ENCODE measurements around the gene HOXB9. TPM values are rescaled to one million over a fixed set of nuclear protein-coding genes. Genes with fewer than 3 reads are reported as not detected.

HOXB9 gene
- polyA plus RNA-seq, 6 donors from 2014 or later: not detected

GRCh38 chr17:48634493-48635208 lies 8.5 kb upstream of the HOXB9 start:
- H3K36me3 Mint-ChIP-seq: peaks cover 0 to 8% of the 10 kb centered on the region in 2 donors

DNA sequence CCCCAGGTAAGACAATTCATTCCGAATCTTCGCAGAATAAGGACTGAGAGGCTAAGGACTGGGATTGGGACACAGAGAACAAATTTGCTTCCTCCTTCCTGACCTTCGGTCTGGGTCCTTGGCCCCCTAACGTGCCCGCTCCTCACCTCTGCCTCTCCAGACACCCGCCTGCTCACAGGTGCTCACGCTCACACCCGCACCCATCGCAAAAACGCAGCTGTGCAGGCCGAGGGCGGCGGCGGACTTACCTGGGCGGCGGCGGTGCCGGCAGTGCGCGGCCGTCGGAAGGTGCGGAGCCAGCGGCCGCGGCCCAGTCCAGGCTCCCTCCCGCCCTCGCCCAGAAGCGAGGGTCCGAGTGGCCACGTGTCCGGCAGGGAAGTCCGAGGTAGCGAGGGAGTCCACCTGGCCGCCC lies 7.1 kb upstream of the HOXB9 start:
- Mint-ChIP-seq H3K4me3 (peak overlapping the region in 2 of 8 donors; percentile 24 to 28), H3K4me1 (peaks cover 4 to 33% (median 18%) of the 10 kb centered on the region in 3 donors), H3K27ac (no peak overlapping the region), H3K9me3 (peaks cover 0 to 3% (median 0%) of the 10 kb centered on the region in 7 donors), H3K36me3 (peaks cover 0 to 8% of the 10 kb centered on the region in 2 donors), H3K27me3 (peaks cover 86 to 100% (median 91%) of the 10 kb centered on the region in 3 donors)
- ATAC-seq (ENCODE audit: low read depth in 2 of 2): no peak
- no peak for DNase-seq

More at GRCh38 chr17:48634493-48635208, 8.5 kb upstream of the HOXB9 start:
- peak overlapping the region in 7 of 8 donors; percentile 4 to 47 (median 35) for H3K4me3 Mint-ChIP-seq
- H3K27me3 Mint-ChIP-seq: peaks cover 83 to 99% (median 86%) of the 10 kb centered on the region in 3 donors
- peak overlapping the region in 1 of 6 donors; percentile 56 for H3K27ac Mint-ChIP-seq
- H3K9me3 Mint-ChIP-seq: peaks cover 0 to 3% (median 0%) of the 10 kb centered on the region in 7 donors
- ATAC-seq (ENCODE audit: low read depth in 2 of 2) (no peak), DNase-seq (no peak)
- peaks cover 4 to 33% (median 18%) of the 10 kb centered on the region in 3 donors for H3K4me1 Mint-ChIP-seq

GRCh38 chr17:48632579-48633265 lies 6.6 kb upstream of the HOXB9 start:
- H3K4me3 Mint-ChIP-seq: peak overlapping the region in 5 of 8 donors; percentile 5 to 30 (median 23)
- H3K27me3 Mint-ChIP-seq: peaks cover 85 to 100% (median 91%) of the 10 kb centered on the region in 3 donors
- DNase-seq (no peak), ATAC-seq (ENCODE audit: low read depth in 2 of 2) (no peak)
- H3K9me3 Mint-ChIP-seq: peaks cover 0 to 3% (median 0%) of the 10 kb centered on the region in 7 donors
- H3K27ac Mint-ChIP-seq: peak overlapping the region in 2 of 6 donors; percentile 10 to 81
- peaks cover 0 to 8% of the 10 kb centered on the region in 2 donors for H3K36me3 Mint-ChIP-seq
- H3K4me1 Mint-ChIP-seq: peaks cover 4 to 33% (median 18%) of the 10 kb centered on the region in 3 donors

DNA sequence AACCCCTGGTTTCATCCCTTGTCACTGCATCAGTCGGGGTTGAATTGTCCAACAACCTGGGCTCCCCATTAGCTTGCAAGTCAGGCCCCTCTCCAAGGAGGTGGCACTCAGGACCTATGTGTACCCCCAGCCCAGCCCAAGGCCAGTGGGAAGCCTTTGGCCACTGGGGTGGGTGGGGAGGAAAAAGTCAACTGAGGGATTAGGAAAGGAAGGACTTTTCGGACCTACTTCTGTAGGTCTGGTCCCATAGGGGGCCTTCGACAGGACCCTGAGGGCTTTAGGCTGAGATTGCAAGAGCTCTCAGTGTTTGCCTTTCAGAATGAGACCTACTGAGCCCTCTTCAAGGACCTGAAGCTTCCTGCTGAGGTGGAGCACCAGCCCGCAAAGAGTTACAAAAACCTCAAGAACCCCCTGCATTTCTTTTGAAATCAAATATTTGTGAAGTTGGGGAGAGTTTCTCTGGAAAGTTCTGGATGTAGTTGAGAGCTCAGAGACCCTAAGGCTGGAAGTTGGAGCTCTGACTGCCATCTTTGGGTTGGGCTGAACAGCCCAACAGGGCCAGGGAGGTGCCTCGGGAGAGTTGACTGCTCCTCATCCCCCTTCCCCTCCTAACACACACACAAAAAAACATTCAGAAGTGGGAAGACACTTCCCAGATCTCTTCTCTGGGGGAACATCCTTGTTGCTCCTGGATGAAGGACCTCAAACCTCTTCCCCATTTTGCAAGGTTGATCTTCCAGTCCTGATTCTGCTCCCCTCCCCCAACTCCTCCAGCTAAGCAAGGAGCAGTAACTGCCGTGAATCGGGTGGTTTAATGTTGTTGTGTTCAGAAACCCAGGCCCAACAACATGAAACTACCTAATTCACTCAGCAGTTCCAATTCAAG lies 5.8 kb upstream of the HOXB9 start:
- H3K4me1 Mint-ChIP-seq: peaks cover 5 to 32% (median 16%) of the 10 kb centered on the region in 3 donors
- peaks cover 0 to 8% of the 10 kb centered on the region in 2 donors for H3K36me3 Mint-ChIP-seq
- ATAC-seq (ENCODE audit: low read depth in 2 of 2) (no peak), DNase-seq (no peak)
- peaks cover 0 to 3% (median 0%) of the 10 kb centered on the region in 7 donors for H3K9me3 Mint-ChIP-seq
- H3K4me3 Mint-ChIP-seq: no peak overlapping the region
- H3K27ac Mint-ChIP-seq: peak overlapping the region in 1 of 6 donors; percentile 12
- peaks cover 83 to 100% (median 91%) of the 10 kb centered on the region in 3 donors for H3K27me3 Mint-ChIP-seq

DNA sequence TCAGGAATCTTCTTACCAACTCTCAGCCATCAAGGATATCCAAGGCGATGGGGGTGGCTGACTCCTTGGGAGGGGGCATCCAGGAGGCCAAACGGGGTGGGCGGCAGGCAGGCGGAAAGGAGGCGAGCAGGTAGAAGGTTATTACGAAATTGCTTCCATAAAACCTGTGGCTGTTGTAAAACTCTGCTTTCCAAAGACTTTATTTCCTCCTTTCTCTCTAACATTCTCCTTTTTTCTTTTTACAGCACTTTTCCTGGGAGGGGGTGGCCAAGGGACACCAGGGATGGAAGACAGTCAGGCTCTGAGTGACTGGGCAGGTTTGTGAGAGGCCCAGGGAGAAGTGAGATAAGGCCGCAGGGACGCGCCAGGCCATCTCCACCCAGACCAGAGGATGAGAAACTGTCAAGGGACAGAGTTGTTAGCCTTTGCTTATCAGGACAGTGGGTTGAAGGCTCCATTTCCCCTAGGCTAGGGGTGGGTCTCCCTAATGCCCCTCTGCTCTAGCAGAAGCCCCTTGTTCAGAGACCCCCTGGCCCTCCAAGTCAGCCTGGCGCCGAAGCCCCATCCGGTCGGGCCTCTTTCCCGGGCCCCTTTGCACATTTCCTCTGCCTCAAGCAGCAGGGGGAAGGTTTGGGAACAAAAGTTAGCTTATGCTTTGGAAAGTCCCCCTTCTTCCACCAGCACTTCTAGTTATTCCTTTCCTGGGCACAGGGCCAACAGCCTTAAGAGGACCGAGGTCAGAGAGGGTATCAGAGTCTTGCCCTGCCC lies 5.0 kb upstream of the HOXB9 start:
- Mint-ChIP-seq H3K36me3 (peaks cover 0 to 8% of the 10 kb centered on the region in 2 donors), H3K27ac (no peak overlapping the region), H3K4me1 (peaks cover 9 to 31% (median 17%) of the 10 kb centered on the region in 3 donors), H3K27me3 (peaks cover 84 to 100% (median 93%) of the 10 kb centered on the region in 3 donors), H3K4me3 (peak overlapping the region in 1 of 8 donors; percentile 45), H3K9me3 (peaks cover 0 to 3% (median 0%) of the 10 kb centered on the region in 7 donors)
- ATAC-seq (ENCODE audit: low read depth in 2 of 2) (no peak), DNase-seq (no peak)

DNA sequence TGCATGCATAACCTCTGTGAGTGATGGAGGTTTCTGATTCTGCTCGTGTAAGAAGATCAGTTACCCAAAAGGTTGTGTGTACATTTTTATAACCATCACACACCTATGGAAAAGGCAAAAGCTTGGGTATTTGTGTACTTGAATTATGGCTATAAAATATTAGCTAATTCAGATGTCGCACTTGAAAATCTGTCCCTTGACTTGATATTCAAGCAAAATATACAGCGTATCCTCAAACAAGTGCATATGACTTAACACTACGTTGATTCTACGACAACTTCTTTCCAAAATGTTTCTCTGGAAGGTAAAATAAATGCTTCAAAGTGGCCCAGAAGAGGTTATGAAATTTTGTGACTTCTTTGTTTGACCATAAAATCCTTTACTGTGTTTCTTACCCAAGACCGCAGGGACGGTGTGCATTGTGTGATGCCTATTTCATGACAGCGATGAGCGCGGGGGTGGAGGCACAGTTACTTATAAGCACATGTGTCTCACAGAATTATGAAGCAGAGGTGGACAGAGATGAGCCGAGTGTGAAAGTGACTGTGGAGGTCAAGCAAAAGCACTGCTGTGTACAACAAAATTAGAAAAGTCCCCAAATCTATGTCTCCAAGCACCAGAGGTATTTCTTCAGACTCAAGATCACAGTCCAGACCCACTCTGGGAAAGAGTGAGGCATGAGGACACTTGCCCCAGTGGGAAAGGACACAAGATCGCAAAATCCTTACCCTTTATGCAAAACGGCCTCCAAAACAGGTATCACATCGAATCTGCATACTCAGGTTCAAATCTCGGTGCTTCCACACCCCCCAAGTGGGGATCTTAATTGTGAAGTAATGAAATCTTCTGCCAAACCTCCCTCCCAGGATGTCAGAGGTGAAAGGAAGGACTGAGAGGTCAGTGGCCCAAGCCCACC lies 4.1 kb upstream of the HOXB9 start:
- Mint-ChIP-seq H3K36me3 (peaks cover 0 to 8% of the 10 kb centered on the region in 2 donors), H3K4me3 (peak overlapping the region in 1 of 8 donors; percentile 8), H3K27ac (peak overlapping the region in 1 of 6 donors; percentile 27), H3K9me3 (peaks cover 0 to 3% (median 0%) of the 10 kb centered on the region in 7 donors), H3K4me1 (peaks cover 15 to 32% (median 25%) of the 10 kb centered on the region in 3 donors), H3K27me3 (peaks cover 80 to 100% (median 93%) of the 10 kb centered on the region in 3 donors)
- DNase-seq (no peak), ATAC-seq (ENCODE audit: low read depth in 2 of 2) (no peak)

- Mint-ChIP-seq H3K4me1 (peaks cover 15 to 25% (median 22%) of the 10 kb centered on the region in 3 donors), H3K36me3 (peaks cover 0 to 8% of the 10 kb centered on the region in 2 donors), H3K27ac (no peak overlapping the region), H3K4me3 (no peak overlapping the region), H3K27me3 (peaks cover 75 to 94% (median 89%) of the 10 kb centered on the region in 3 donors), H3K9me3 (peaks cover 0 to 3% (median 0%) of the 10 kb centered on the region in 7 donors)
- DNase-seq (no peak), ATAC-seq (ENCODE audit: low read depth in 2 of 2) (no peak)
These were observed 3.2 kb upstream of the HOXB9 start for GRCh38 chr17:48629411-48629759.

DNA sequence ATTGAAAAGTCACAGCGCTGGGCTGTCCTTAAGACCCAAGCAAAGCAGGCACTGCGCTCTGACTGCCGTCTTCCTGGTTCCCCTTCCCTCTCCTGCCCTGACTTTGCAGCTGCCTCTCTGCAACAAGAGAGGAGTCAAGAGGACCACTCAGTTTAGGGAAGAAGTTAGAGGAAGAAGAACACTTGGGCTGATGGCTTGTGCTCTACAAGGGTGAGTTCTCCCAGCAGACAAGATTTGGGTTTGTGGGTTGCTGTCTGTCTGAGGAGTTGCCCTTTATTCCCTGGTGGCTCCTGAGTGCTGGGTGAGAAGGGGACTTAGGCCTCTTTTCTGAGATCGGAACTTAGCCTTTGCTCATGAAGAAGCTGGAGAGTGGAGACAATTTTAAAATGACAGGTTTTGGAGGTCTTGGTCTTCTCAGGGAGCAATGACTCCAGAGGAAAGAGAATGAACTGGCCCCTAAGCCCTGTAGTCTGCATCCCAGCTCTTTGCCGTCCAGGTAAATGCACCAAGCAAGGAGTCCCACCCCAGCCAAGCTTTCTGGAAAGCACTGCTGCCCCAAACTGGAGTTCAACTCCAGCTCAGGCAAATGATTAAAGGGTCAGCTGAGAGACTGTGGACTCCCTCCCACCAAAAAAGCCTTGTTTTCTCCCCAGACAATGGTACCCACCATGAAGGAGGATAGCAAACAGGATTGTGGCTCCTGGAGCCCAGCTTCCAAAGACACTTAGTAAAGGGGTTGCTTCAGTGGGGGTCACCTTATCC lies 2.7 kb upstream of the HOXB9 start:
- Mint-ChIP-seq H3K27me3 (peaks cover 78 to 94% (median 90%) of the 10 kb centered on the region in 3 donors), H3K36me3 (peaks cover 0 to 8% of the 10 kb centered on the region in 2 donors), H3K27ac (no peak overlapping the region), H3K4me1 (peaks cover 15 to 20% (median 18%) of the 10 kb centered on the region in 3 donors), H3K9me3 (peaks cover 0 to 3% (median 0%) of the 10 kb centered on the region in 7 donors), H3K4me3 (peak overlapping the region in 2 of 8 donors; percentile 49 to 55)
- ATAC-seq (ENCODE audit: low read depth in 2 of 2): no peak
- no peak for DNase-seq

- DNase-seq: no peak
- Mint-ChIP-seq H3K27ac (peak overlapping the region in 1 of 6 donors; percentile 44), H3K9me3 (peaks cover 0 to 3% (median 0%) of the 10 kb centered on the region in 7 donors), H3K4me1 (peaks cover 15 to 18% (median 15%) of the 10 kb centered on the region in 3 donors), H3K27me3 (peaks cover 85 to 95% (median 94%) of the 10 kb centered on the region in 3 donors), H3K4me3 (peak overlapping the region in 6 of 8 donors; percentile 24 to 75 (median 52)), H3K36me3 (peaks cover 0 to 7% of the 10 kb centered on the region in 2 donors)
- no peak for ATAC-seq (ENCODE audit: low read depth in 2 of 2)
These were observed 1.7 kb upstream of the HOXB9 start for GRCh38 chr17:48627623-48628521.

DNA sequence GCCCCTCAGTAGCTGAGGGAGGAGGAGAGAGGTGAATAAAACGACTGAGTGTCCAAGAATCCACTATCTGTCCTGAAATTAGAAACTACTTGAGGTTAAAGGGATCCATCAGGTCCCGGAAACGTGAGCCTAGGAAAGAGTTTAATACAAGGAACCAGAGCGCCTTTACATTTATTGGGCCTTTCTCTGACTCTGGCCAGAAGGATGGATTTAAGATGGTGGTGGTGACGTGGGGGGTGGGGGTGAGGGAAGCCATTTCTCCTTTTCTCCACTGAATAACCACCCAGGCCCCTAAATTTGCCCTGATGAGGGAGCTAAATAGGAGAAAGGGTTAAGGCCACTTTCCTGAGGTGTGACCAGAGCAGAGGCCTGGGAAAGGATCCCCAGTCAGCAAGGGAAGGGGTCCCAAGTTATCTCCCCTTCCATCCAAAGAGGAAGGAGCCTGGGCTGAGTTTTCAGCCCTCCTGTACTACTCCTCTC lies 1.0 kb upstream of the HOXB9 start:
- H3K36me3 Mint-ChIP-seq: no peaks in the 10 kb centered on the region
- no peaks in the 10 kb centered on the region for H3K9me3 Mint-ChIP-seq
- H3K4me1 Mint-ChIP-seq: peaks cover 15 to 18% (median 15%) of the 10 kb centered on the region in 3 donors
- no peak for DNase-seq
- peaks cover 85 to 95% (median 94%) of the 10 kb centered on the region in 3 donors for H3K27me3 Mint-ChIP-seq
- ATAC-seq (ENCODE audit: low read depth in 2 of 2): no peak
- H3K4me3 Mint-ChIP-seq: peak overlapping the region; percentile 56 to 86 (median 80)
- H3K27ac Mint-ChIP-seq: peak overlapping the region in 1 of 6 donors; percentile 70
